ENCODE measurements around the gene MYO9B. TPM values are rescaled to one million over a fixed set of nuclear protein-coding genes. Genes with fewer than 3 reads are reported as not detected.

Gene MYO9B
- total and polyA plus RNA-seq, 8 donors = 56.5 to 149 (median 66.0) TPM

DNA sequence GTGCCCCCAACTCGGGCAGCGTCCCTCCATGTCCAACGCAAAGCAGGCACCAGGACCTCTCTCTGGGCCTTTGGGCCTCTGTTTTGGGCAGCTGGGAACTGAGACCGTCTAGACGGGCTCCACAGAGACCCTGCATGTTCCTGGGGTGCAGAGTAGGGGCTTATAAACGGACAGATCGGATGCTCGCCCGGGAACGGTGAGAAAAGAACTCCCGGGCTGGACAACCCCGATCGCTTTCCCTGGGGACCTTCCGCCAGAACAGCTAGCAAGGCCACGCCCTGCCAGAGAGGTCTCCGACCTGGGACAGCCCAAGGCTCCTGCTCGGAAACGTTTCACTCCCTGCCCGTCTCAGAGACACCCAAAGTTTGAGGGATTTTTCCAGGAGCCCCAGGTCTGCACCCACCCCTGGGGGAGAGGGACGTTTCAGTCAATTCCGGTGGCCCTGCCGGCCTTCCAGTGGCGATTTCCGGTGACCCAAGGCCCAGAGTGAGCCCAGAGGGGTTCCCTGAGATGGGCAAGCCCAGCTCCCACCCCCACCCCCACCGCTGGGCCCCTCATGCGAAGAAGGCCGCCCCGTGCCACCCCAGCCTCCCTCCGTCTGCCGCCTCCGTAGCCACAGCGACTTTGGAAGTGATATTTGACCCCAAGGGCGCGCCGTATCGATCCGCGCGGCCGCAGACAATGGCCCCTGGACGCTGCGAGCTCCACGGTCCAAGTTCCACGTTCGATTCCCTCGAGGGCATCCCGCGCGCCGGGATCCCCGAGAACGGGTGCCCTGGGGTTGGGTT lies 168.4 kb downstream of the MYO9B start:
- Histone ChIP-seq H3K27ac (peak overlapping the region; percentile 70 to 72), H3K4me1 (peaks cover 22 to 38% of the 10 kb centered on the region in 2 donors), H3K4me3 (peak overlapping the region; percentile 65 to 72), H3K9me3 (no peaks in the 10 kb centered on the region), H3K36me3 (peaks cover 0 to 4% of the 10 kb centered on the region in 2 donors), H3K27me3 (peaks cover 0 to 17% of the 10 kb centered on the region in 2 donors)
- DNase-seq (peak in 1 of 4 donors; percentile 52), ATAC-seq (peak; percentile 36)
- intact Hi-C loops (cut with DNase I) = no loop called here
- TF ChIP-seq CTCF (IDR thresholded peaks at IDR 0.05) = no peak

DNA sequence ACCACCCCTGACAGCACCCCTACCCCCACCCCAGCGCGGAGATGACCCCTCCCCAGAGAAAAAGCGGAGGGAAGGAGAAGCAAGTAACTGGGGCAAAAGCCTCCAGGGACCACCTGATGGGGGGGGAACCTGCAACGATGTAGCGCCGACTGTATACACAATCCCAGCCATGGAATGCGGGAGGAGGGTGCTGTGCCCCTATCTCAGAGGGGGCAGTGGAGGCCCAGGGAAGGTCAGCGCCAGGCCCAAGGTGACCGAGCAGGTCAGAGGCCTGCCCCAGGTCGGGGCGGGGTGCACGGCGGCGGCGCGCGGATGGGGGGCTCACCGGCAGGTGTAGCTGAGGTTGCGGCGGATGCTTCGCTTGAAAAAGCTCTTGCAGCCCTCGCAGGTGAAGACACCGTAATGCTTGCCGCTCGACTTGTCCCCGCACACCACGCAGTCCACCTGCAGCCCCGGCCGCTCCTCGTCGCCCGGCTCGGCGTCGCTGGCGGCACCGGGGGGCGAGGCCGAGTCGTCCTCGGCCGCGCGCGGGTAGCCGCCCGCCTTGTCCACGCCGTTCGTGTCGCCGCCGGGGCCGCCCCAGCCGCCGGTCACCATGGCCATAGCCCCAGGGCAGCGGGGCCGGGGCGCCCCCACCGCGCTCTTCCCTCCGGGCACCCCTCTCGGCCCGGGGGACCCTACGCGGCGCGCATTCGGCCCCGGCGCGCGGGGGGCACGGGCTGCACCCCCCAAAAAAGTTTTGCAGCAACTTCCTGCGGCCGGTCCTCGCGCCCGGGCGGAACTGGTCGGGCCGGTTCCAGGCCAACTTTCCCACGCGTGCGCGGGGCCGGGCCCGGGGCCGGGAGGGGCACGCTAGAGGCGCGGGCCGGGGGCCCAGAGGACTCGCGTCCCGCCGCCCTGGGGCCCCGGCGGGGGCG lies 169.3 kb downstream of the MYO9B start:
- intact Hi-C loops (cut with DNase I) = no loop called here
- peaks cover 22 to 38% of the 10 kb centered on the region in 2 donors for H3K4me1 ChIP-seq
- DNase-seq = peak in 3 of 4 donors; percentile 27 to 89 (median 50)

DNA sequence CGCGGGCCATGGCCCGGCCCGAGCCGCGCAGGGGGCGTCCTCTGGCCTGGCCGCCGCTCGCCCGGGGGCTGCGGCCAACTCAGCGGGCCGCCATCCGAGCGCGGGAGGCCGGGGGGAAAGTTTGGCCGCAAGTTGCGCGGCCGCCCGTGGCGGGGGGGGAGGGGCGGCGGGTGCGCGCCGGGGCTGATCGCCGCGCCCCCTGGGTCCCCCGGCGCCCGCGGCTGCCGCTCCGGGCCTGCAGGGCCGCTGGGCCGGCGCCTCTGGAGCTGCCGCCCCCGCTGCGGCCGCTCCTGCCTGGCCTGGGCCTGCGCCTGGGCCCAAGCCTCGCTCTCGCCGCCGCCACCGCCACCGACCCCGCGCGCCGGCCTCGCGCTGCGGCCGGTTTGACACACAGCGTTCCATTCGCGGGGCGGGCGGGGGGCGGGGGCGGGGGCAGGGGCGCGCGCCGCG lies 170.0 kb downstream of the MYO9B start, which contains the start of gene NR2F6:
NR2F6 (minus strand) TSS at position 385 of the 450 bp plus-strand sequence. CDS start 699 bp downstream, outside the sequence.
- TF ChIP-seq CTCF (IDR thresholded peaks at IDR 0.05) = no peak
- peak in 1 of 4 donors; percentile 78 for DNase-seq
- peaks cover 0 to 17% of the 10 kb centered on the region in 2 donors for H3K27me3 ChIP-seq
- H3K9me3 ChIP-seq = no peaks in the 10 kb centered on the region
- peak within 1 kb of the TSS; percentile 74 to 76 for H3K27ac ChIP-seq
- intact Hi-C loops (cut with DNase I) = no loop called here
- H3K4me3 ChIP-seq = peak within 1 kb of the TSS; percentile 65 to 72
- no peak for ATAC-seq
- H3K4me1 ChIP-seq = peaks cover 22 to 38% of the 10 kb centered on the region in 2 donors
- H3K36me3 ChIP-seq = no peaks in the 10 kb centered on the region

More for the DNA sequence above, 169.3 kb downstream of the MYO9B start:
- Histone ChIP-seq H3K9me3 (no peaks in the 10 kb centered on the region), H3K27ac (peak overlapping the region; percentile 70 to 72), H3K36me3 (peaks cover 0 to 4% of the 10 kb centered on the region in 2 donors), H3K27me3 (peaks cover 0 to 17% of the 10 kb centered on the region in 2 donors), H3K4me3 (peak overlapping the region; percentile 65 to 72)
- ATAC-seq = no peak
- TF ChIP-seq CTCF (IDR thresholded peaks at IDR 0.05) = no peak

DNA sequence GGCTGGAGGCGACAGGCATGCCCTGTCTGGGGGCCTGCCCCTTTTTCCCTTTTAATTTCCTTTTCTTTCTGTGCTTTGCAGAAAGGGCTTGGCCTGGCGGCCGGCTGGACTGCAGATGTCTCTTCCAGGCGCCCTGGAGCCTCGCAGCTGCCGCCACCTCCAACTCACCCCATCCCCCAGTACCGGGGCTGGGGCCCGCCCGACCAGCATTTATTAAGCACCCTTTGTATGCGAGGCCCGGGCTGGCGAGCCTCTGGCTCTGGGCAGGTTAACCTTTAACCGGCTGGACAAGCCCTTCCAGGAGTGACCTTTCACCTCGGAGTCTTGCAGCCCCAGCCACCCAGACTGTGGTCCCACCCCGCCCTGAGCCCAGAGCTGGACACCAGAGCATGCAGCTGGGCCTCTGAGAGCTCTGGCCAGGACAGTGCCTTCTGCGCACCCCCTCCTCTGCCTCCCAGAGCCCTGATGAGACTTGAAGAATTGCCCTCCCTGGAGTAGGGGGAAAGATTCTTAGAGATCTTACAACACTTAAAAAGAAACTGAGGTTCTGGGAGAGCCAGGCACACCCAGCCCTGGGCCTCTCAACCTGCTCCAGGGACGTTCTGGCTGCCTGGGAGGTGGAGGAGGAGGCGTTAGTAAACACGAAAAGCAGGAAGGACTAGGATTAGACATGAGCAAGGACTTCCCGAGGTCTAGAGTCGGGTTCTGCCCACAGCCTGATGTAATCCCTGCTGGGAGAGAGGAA lies 171.3 kb downstream of the MYO9B start:
- no peak for TF ChIP-seq CTCF (IDR thresholded peaks at IDR 0.05)
- no peaks in the 10 kb centered on the region for H3K9me3 ChIP-seq
- intact Hi-C loops (cut with DNase I) = no loop called here
- H3K27me3 ChIP-seq = peaks cover 0 to 17% of the 10 kb centered on the region in 2 donors
- ATAC-seq (peak; percentile 34), DNase-seq (peak in 3 of 4 donors; percentile 54 to 84 (median 56))
- peak overlapping the region; percentile 17 to 72 for H3K4me3 ChIP-seq
- H3K4me1 ChIP-seq = peaks cover 22 to 38% of the 10 kb centered on the region in 2 donors
- peak overlapping the region; percentile 74 to 76 for H3K27ac ChIP-seq
- peaks cover 0 to 5% of the 10 kb centered on the region in 2 donors for H3K36me3 ChIP-seq
